IPS-15b (cell line): ENCODE data around the gene AGGF1.
A peak's percentile ranks its signal among the peaks of the same experiment; 100 is the strongest.

ENCODE experiments used
- H3K27me3 ChIP-seq: one replicate; pipeline ENCODE4 v1.6.1; 2013; ENCODE audit warnings: low read length; ENCODE audit not compliant: control insufficient read depth, insufficient read depth
- H3K36me3 ChIP-seq: one replicate; pipeline ENCODE4 v1.6.1; 2013; ENCODE audit warnings: low read length; ENCODE audit not compliant: control insufficient read depth, insufficient read depth
- H3K4me1 ChIP-seq: one replicate; pipeline ENCODE4 v1.6.1; 2013; ENCODE audit warnings: mild to moderate bottlenecking, low read length; ENCODE audit not compliant: control insufficient read depth, insufficient read depth
- H3K4me3 ChIP-seq: one replicate; pipeline ENCODE4 v1.5.1; 2013; ENCODE audit warnings: low read depth, low read length
- H3K9ac ChIP-seq: one replicate; pipeline ENCODE4 v1.6.1; 2013; ENCODE audit warnings: low read depth, mild to moderate bottlenecking, low read length
- H3K9me3 ChIP-seq: one replicate; pipeline ENCODE4 v1.6.1; 2013; ENCODE audit warnings: mild to moderate bottlenecking, low read length; ENCODE audit not compliant: control insufficient read depth, insufficient read depth

AGGF1 gene

DNA sequence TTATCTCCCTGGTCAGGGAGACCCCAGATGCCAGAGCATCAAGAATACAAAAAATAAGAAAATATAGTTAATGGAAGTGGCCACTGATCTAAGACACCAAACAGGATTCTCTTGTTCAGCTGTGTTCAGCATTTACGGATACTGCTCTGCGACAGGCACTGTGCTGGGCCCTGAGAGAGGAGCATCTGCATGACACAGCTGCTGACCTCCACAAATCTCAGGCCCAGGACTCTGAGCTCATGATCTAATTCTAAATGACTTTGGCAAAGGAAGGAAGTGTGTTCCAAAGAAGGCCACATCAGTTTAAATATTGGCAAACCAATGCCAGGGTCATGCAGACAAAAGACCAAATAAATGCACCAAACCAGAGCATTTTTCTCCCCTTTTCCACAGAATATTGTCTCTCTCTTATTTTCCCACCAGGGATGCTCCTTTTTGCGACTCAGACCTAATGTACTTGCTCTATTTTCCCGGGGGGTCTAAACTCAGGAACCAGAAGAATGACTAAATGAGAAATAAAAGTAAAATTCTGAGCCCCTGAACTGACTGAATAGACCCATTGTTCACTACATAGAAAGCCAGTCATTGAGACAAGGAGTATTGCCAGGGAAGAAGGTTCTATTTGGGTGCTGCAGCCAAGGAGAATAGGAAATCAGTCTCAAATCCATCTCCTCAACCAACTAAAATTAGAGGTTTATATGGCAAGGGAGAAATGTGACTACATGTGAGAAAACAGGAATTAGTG lies 1.4 kb upstream of the AGGF1 start:
- no peaks in the 10 kb centered on the region for H3K4me1 ChIP-seq
- no peaks in the 10 kb centered on the region for H3K27me3 ChIP-seq
- no peak overlapping the region for H3K4me3 ChIP-seq
- H3K9me3 ChIP-seq = peaks cover 8% of the 10 kb centered on the region
- H3K36me3 ChIP-seq = no peaks in the 10 kb centered on the region
- H3K9ac ChIP-seq = no peak overlapping the region

GRCh38 chr5:77029376-77029885 lies 773 bp upstream of the AGGF1 start:
- Histone ChIP-seq H3K27me3 (no peaks in the 10 kb centered on the region), H3K9me3 (peaks cover 8% of the 10 kb centered on the region), H3K4me1 (no peaks in the 10 kb centered on the region), H3K36me3 (no peaks in the 10 kb centered on the region), H3K9ac (no peak overlapping the region), H3K4me3 (peak overlapping the region; percentile 84)

DNA sequence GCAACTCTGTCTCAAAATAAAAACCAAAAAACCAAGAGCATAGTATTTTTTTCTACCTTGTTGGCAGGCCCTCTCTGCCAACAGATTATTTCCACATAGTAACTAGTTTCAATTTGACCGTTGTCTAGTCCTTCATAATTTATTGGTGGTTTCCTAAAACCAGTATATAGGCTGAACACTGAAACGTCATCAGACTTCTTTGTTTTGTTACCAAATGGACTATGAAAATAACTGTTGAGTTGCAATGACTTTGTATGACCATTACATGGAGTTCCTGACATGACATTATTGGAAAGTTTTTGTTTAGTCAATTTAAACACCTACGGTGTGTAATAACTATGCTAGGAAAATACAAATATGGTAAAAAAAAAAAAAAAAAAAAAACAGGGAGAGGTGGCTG lies 1.7 kb downstream of the AGGF1 start:
- no peaks in the 10 kb centered on the region for H3K4me1 ChIP-seq

GRCh38 chr5:77032635-77033034 lies 2.4 kb downstream of the AGGF1 start:
- Histone ChIP-seq H3K9ac (no peak overlapping the region), H3K9me3 (peaks cover 8% of the 10 kb centered on the region), H3K4me1 (no peaks in the 10 kb centered on the region), H3K4me3 (no peak overlapping the region), H3K27me3 (no peaks in the 10 kb centered on the region), H3K36me3 (no peaks in the 10 kb centered on the region)

More for the DNA sequence above, 1.7 kb downstream of the AGGF1 start:
- no peaks in the 10 kb centered on the region for H3K27me3 ChIP-seq
- peaks cover 8% of the 10 kb centered on the region for H3K9me3 ChIP-seq
- H3K4me3 ChIP-seq = no peak overlapping the region
- H3K9ac ChIP-seq = no peak overlapping the region
- no peaks in the 10 kb centered on the region for H3K36me3 ChIP-seq

DNA sequence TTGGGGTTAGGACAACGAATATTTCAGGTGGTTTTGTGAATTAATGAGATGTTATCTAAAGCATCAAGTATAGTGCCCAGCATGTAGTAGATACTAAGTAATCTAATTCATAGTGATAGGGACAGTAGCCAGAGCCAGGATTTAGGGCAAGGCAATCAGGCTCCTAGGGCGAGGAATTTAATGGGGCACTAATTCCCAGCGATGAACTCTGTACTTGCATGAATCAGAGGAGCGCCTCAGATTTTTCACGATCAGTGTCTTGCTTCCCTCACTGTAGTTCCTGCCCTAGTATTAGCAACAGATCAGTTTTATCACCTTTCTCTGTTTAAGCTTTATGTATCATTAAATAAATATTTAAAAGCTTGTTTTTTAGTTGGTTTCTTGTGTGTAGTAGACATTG lies 3.1 kb downstream of the AGGF1 start:
- Histone ChIP-seq H3K27me3 (no peaks in the 10 kb centered on the region), H3K4me3 (no peak overlapping the region), H3K36me3 (no peaks in the 10 kb centered on the region), H3K9ac (no peak overlapping the region), H3K4me1 (no peaks in the 10 kb centered on the region), H3K9me3 (peaks cover 8% of the 10 kb centered on the region)

DNA sequence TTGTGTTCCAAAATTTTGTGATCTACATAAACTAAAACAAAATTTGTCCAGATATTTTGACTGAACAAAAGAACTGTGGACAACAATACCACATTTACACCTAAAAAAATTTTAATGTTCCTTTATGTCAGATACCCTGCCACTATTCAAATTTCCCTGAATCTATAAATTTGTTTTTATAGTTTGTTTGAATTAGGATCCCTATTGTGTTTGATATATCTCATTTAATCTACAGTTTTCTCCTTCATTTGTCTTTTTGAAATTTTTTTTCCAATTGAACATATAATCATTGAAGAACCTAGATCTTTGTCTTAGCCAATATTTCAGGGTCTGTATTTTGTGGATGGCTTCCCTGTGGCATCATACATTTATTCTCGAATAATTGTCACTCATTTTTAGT lies 5.7 kb downstream of the AGGF1 start:
- H3K27me3 ChIP-seq = no peaks in the 10 kb centered on the region
- H3K4me1 ChIP-seq = no peaks in the 10 kb centered on the region
- H3K4me3 ChIP-seq = no peak overlapping the region
- H3K9ac ChIP-seq = no peak overlapping the region
- no peaks in the 10 kb centered on the region for H3K9me3 ChIP-seq
- peaks cover 3% of the 10 kb centered on the region for H3K36me3 ChIP-seq

- no peaks in the 10 kb centered on the region for H3K36me3 ChIP-seq
- no peaks in the 10 kb centered on the region for H3K9me3 ChIP-seq
- H3K27me3 ChIP-seq = no peaks in the 10 kb centered on the region
- H3K9ac ChIP-seq = no peak overlapping the region
- no peak overlapping the region for H3K4me3 ChIP-seq
- H3K4me1 ChIP-seq = no peaks in the 10 kb centered on the region
Measured at GRCh38 chr5:77046416-77047073, 16.3 kb downstream of the AGGF1 start.

GRCh38 chr5:77064040-77064439 lies 33.8 kb downstream of the AGGF1 start:
- no peaks in the 10 kb centered on the region for H3K9me3 ChIP-seq
- H3K9ac ChIP-seq = no peak overlapping the region
- H3K27me3 ChIP-seq = no peaks in the 10 kb centered on the region
- peaks cover 6% of the 10 kb centered on the region for H3K4me1 ChIP-seq
- H3K4me3 ChIP-seq = no peak overlapping the region
- H3K36me3 ChIP-seq = no peaks in the 10 kb centered on the region

GRCh38 chr5:77065256-77065655 lies 35.1 kb downstream of the AGGF1 start:
- no peaks in the 10 kb centered on the region for H3K27me3 ChIP-seq
- H3K9me3 ChIP-seq = no peaks in the 10 kb centered on the region
- no peak overlapping the region for H3K4me3 ChIP-seq
- H3K4me1 ChIP-seq = peaks cover 6% of the 10 kb centered on the region
- H3K36me3 ChIP-seq = no peaks in the 10 kb centered on the region
- no peak overlapping the region for H3K9ac ChIP-seq

- H3K9ac ChIP-seq = no peak overlapping the region
- peaks cover 6% of the 10 kb centered on the region for H3K4me1 ChIP-seq
- H3K27me3 ChIP-seq = no peaks in the 10 kb centered on the region
- no peaks in the 10 kb centered on the region for H3K36me3 ChIP-seq
- no peak overlapping the region for H3K4me3 ChIP-seq
- no peaks in the 10 kb centered on the region for H3K9me3 ChIP-seq
Measured at GRCh38 chr5:77066184-77066583, 36.0 kb downstream of the AGGF1 start.

- Histone ChIP-seq H3K27me3 (no peaks in the 10 kb centered on the region), H3K9me3 (no peaks in the 10 kb centered on the region), H3K36me3 (no peaks in the 10 kb centered on the region), H3K4me3 (no peak overlapping the region), H3K4me1 (peaks cover 6% of the 10 kb centered on the region), H3K9ac (no peak overlapping the region)
Measured at GRCh38 chr5:77066823-77067442, 36.7 kb downstream of the AGGF1 start.

GRCh38 chr5:77073667-77074066 lies 43.5 kb downstream of the AGGF1 start:
- H3K4me1 ChIP-seq = peaks cover 2% of the 10 kb centered on the region
- no peak overlapping the region for H3K4me3 ChIP-seq
- no peaks in the 10 kb centered on the region for H3K36me3 ChIP-seq

More at GRCh38 chr5:77073667-77074066, 43.5 kb downstream of the AGGF1 start:
- no peaks in the 10 kb centered on the region for H3K9me3 ChIP-seq
- no peak overlapping the region for H3K9ac ChIP-seq
- peaks cover 14% of the 10 kb centered on the region for H3K27me3 ChIP-seq
